ENCODE data around the gene MMP3.

Gene MMP3

GRCh38 chr11:102843489-102843888 lies at the start of gene MMP3:
Gene MMP3, minus strand, starts transcription at chr11:102843609. Its CDS starts 63 bp downstream, at chr11:102843546.
- peak; percentile 34 for DNase-seq

GRCh38 chr11:102891736-102892135 lies 48.3 kb upstream of the MMP3 start:
- no peak for DNase-seq

GRCh38 chr11:102886999-102887398 lies 43.6 kb upstream of the MMP3 start:
- peak; percentile 53 for DNase-seq

- no peak for DNase-seq
Observed at GRCh38 chr11:102883141-102883540, 39.7 kb upstream of the MMP3 start.

- no peak for DNase-seq
Observed at GRCh38 chr11:102882389-102883024, 39.1 kb upstream of the MMP3 start.

GRCh38 chr11:102879801-102880200 lies 36.4 kb upstream of the MMP3 start:
- DNase-seq, result no peak

GRCh38 chr11:102878595-102878994 lies 35.2 kb upstream of the MMP3 start:
- no peak for DNase-seq

- no peak for DNase-seq
Observed at GRCh38 chr11:102874852-102875251, 31.4 kb upstream of the MMP3 start, which contains the start of gene MMP12. Gene MMP12, minus strand, starts transcription at chr11:102874982. Its CDS starts 45 bp downstream, at chr11:102874937.

- DNase-seq, result peak; percentile 70
Observed at GRCh38 chr11:102869354-102869964, 26.1 kb upstream of the MMP3 start.

GRCh38 chr11:102868339-102868738 lies 24.9 kb upstream of the MMP3 start:
- DNase-seq, result no peak

- no peak for DNase-seq
Observed at GRCh38 chr11:102864724-102865123, 21.3 kb upstream of the MMP3 start.

- no peak for DNase-seq
Observed at GRCh38 chr11:102853956-102854355, 10.5 kb upstream of the MMP3 start.

GRCh38 chr11:102853055-102853454 lies 9.6 kb upstream of the MMP3 start:
- no peak for DNase-seq

GRCh38 chr11:102850973-102851745 lies 7.8 kb upstream of the MMP3 start:
- no peak for DNase-seq

GRCh38 chr11:102849311-102849710 lies 5.9 kb upstream of the MMP3 start:
- no peak for DNase-seq

- DNase-seq, result peak; percentile 55
Observed at GRCh38 chr11:102846292-102846691, 2.9 kb upstream of the MMP3 start.

- DNase-seq, result no peak
Observed at GRCh38 chr11:102842930-102843329, 479 bp downstream of the MMP3 start.

GRCh38 chr11:102840018-102840417 lies 3.4 kb downstream of the MMP3 start:
- DNase-seq, result peak; percentile 77

GRCh38 chr11:102837646-102838045 lies 5.8 kb downstream of the MMP3 start:
- no peak for DNase-seq

- no peak for DNase-seq
Observed at GRCh38 chr11:102837156-102837555, 6.3 kb downstream of the MMP3 start.

- DNase-seq, result peak; percentile 84
Observed at GRCh38 chr11:102836290-102836875, 7.0 kb downstream of the MMP3 start.

- no peak for DNase-seq
Observed at GRCh38 chr11:102833731-102834130, 9.7 kb downstream of the MMP3 start.

GRCh38 chr11:102832612-102833011 lies 10.8 kb downstream of the MMP3 start:
- DNase-seq, result no peak

Data from NCI-H69 (cell line).